ENCODE data around the gene UBE2H. TPM values are rescaled to one million over a fixed set of nuclear protein-coding genes. Genes with fewer than 3 reads are reported as not detected.

Gene UBE2H
- total and polyA plus RNA-seq, 4 donors, result 11.9 to 84.2 (median 23.7) TPM

GRCh38 chr7:129924602-129925001 lies 28.2 kb downstream of the UBE2H start:
- no peaks in the 10 kb centered on the region for H3K9me3 ChIP-seq (ENCODE audit: control insufficient read depth in 4 of 4, low read length in 3 of 4)
- no peak overlapping the region for H3K9ac ChIP-seq (ENCODE audit: low read depth in 1 of 2, low read length in 2 of 2)
- 72% methylated on average over 4 of the region's 4 CpGs for WGBS
- no peak overlapping the region for H3K4me3 ChIP-seq (ENCODE audit: low read depth in 1 of 3, low read length in 3 of 3)
- no peak overlapping the region for H3K27ac ChIP-seq (ENCODE audit: low read depth in 1 of 2, low read length in 2 of 2)
- no peak for TF ChIP-seq SP1 (IDR thresholded peaks at IDR 0.05)
- no peak for TF ChIP-seq YY1 (IDR thresholded peaks at IDR 0.05)
- TF ChIP-seq NR2F2 (IDR thresholded peaks at IDR 0.05), result no peak
- TF ChIP-seq GABPA (IDR thresholded peaks at IDR 0.05 in 1 of 2, conservative IDR thresholded peaks at IDR 0.05 in 1 of 2), result no peak
- TF ChIP-seq ZBTB33 (IDR thresholded peaks at IDR 0.05), result no peak
- no peak for TF ChIP-seq CTCF (IDR thresholded peaks at IDR 0.05; ENCODE audit: low read depth, low read length, missing input control)
- TF ChIP-seq REST (IDR thresholded peaks at IDR 0.05), result no peak
- TF ChIP-seq ATF3 (IDR thresholded peaks at IDR 0.05), result no peak
- no peak for TF ChIP-seq EGR1 (IDR thresholded peaks at IDR 0.05; ENCODE audit: low read depth in 2 of 2)
- no peak for TF ChIP-seq RAD21 (IDR thresholded peaks at IDR 0.05)
- TF ChIP-seq RXRA (IDR thresholded peaks at IDR 0.05), result no peak
- TF ChIP-seq MAX (IDR thresholded peaks at IDR 0.05), result no peak
- TF ChIP-seq HNF4G (IDR thresholded peaks at IDR 0.05), result no peak
- no peak for TF ChIP-seq JUND (IDR thresholded peaks at IDR 0.05)
- no peak for TF ChIP-seq FOXA2 (IDR thresholded peaks at IDR 0.05)
- no peak for TF ChIP-seq FOXA1 (IDR thresholded peaks at IDR 0.05)
- TF ChIP-seq HNF4A (conservative IDR thresholded peaks at IDR 0.05), result no peak
- TF ChIP-seq TAF1 (conservative IDR thresholded peaks at IDR 0.05), result no peak
- peaks cover 0 to 8% (median 0%) of the 10 kb centered on the region in 4 donors for H3K4me1 ChIP-seq (ENCODE audit: control insufficient read depth in 4 of 4, insufficient read depth in 4 of 4, low read length in 3 of 4)
- H3K27me3 ChIP-seq (ENCODE audit: control insufficient read depth in 4 of 4, insufficient read depth in 4 of 4, low read length in 3 of 4), result no peaks in the 10 kb centered on the region
- H3K36me3 ChIP-seq (ENCODE audit: control insufficient read depth in 4 of 4, insufficient read depth in 3 of 4, low read depth in 1 of 4, low read length in 3 of 4), result peaks cover 0 to 5% (median 0%) of the 10 kb centered on the region in 4 donors
- no peak for DNase-seq (ENCODE audit: low spot score)
